ENCODE measurements around the gene PURA.
"Not testable (repeated sequence)": the region's sequence is repeated elsewhere in the genome, so short reads cannot be mapped to it uniquely, and the experiment has no call there.

Gene PURA

DNA sequence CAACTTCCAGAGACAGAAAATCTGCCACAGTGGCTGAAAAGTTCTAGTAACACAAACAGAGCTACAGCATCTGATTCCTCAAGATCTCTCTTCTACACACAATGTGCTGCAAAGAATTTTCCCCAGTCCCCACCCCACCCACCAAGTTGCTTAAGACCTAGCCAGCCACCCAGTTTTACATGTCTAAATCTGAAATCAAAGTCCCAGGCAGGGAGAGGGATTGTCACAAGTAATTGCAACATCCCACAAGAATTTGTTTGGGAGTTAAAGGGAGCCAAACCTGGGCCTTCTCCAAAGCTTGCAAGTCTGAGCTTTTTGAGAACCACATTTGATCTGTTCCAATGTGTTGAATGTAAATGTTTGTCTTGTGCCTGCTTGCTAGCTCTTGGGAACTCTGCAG is 27.3 kb downstream of the PURA start:
- DNase-seq: no peak

DNA sequence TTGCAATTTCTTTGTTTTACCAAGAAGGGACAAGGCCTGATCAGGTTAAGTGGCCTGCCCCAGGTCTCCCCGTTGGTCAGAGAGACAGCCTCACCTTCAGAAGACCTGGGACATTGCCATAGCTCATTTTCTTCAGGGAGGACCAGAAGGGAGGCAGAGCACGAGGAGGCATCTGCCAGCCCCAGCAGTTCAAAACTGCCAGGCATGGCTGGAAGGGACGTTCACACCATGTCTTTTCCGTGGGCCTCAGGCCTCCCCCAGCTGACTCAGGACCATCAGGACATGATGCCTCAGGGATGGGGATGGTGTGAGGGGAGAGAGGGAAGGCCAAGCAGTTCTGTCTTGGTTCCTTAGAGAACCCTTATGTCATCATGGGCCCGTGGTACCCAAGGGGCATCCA is 28.3 kb downstream of the PURA start:
- no peak for DNase-seq

DNA sequence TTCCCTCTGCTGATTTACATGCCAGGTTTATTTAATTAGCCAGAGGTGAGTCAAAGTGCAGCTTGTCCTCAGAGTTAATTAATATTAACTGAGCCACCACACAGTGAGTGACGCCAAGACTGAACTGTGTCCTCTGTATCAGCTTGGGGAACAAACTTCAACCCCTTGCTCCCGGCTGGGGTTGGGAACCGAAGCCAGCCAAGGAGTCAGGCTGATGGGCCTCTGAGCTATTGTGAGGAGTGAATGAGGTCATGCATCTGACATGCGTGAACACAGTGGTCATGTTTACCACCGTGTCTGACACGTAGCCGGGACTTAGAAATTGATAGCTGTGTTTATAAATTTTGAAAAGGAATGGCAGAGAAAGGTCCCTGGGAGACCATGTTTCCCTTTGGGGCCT is 28.9 kb downstream of the PURA start:
- DNase-seq: no peak

DNA sequence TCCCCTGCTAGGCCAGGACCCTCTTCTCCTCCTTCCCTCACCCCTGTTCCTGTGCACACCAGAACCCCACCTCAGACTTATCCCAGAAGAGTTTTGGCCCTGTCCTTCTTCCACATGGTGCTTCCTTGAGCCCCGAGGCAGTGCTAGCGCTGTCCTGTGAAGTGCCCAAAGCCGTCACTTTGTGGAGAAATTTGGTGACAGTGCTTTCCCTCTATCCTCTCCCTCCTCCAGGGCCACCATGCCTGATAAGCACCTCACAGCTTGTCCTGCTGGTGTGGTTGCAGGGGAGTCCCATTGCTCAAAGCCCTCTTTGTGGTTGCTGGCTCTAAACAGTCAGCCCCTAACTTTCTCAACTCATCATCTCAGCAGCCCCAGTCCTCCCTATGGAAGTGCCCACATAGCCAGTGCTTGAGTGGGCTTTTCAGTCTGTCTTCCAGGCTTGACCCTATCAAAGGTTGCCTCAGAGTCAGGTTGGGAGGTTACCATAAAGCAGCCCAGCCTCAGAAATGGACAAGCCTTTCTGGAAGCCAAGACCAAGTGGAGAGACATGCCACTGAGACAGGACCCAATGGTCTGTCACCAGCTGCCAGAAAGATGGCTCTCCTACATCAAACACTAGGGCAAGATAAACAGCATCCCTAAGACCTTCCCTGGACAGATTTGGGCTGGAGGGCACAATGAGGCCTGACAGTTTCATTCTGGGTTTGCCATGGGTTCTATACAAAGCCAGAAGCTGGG is 29.8 kb downstream of the PURA start:
- DNase-seq: no peak

DNA sequence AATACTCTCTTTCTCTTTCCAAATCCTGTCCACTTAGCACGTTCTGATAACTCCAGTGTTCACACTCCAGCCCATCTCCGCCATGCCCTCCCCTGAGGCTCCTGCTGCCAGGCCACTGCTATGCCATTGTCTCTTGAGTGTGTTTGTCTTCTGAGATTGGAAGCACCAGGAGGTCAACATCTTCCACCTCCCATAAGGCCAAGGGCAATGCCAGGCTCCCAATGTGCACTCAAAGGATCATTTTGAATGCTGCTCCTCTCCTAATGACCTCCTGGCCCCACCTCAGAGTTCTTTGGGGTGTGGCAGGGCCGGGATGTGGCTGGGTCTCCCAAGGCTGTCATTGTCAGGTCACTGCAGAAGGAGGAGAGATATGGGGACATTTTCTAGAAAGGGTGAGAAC is 31.3 kb downstream of the PURA start:
- no peak for DNase-seq

DNA sequence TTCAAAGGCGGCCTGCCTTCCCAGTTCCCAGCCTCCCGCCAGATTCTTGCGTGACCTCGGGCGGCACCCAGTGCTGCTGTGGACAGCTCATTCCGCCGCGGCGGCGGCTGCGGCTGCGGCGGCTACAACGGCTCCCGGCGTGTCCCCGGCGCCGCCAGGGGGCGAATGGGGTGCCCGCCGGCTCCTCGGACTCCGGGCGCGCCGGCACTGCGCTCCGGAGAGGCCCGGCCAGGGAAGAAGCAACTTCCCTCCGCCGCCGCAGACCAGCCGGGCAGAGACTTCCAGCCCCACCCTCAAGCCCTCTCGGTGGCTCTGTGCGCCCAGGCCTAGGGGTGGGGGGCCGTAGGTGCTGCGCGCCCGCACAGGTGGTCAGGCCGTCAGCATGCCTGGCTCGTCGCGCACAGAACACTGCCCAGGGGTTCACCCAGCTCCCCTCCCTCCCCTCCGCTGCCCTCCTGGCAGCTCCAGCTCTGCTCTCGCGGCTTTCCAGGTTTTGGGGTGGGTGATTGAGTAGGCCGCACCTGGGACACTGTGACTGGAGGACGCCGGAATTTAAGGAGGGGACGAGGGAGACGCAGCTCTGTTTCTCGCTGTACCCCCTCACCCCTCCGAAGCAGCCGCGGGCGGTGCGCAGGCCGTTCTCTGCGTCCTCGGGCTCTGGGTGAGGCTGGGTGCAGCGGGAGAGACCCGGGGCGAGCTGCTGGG is 32.1 kb downstream of the PURA start:
- peak; percentile 5 for DNase-seq

DNA sequence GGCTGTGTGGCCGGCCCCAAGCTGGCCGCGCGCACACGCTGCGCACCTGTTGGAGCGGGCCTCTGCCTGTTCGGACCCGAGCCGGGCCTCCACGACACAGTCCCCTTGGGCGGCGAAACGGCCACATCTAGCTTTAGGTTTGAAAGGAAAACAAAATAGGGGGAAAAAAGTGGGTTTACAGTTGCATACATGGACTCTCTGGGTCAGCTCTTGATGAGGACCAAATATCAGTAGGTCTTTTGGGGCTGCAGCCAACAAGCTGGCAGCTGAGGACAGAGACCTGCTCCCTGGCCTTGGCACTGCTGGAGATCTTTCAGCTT is 32.6 kb downstream of the PURA start:
- DNase-seq: no peak

DNA sequence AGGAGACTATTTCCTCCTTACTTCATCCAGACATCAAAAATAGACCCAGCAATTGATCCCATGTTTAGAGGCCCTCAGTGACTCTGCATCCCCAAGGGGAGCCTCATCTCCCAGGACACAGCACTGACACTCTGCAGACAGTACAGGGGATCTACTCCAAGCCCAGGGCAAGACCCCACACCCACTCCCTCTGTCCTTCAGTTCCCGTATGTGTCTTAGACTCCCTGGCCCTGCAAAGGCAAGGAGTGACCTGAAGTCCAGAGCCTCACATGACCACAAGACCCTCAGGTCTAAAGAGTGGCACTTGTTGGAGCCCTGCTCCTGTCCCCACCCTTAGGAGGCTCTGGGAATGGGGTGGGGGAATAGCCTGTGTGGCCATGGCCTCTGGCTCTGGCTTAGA is 33.6 kb downstream of the PURA start:
- no peak for DNase-seq

DNA sequence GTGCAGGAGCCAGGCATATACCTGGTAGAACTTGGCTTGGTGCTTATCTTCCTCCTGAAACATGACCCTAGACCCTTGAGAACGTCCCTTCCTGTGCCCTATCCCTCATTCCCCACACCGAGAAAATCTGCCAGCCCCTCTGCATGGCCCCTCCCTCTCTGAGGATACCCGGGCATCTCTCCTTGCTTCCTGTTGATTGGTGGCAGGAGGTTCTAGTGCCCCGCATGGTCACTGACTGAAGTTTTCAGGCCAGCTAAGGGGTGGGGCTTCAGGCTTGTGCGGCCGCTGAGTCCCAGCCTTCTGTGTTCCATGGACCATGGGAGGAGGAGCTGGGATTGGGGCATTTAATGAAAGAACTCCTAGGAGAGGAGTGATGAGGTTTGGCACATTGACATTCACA is 34.6 kb downstream of the PURA start:
- DNase-seq: peak; percentile 21

DNA sequence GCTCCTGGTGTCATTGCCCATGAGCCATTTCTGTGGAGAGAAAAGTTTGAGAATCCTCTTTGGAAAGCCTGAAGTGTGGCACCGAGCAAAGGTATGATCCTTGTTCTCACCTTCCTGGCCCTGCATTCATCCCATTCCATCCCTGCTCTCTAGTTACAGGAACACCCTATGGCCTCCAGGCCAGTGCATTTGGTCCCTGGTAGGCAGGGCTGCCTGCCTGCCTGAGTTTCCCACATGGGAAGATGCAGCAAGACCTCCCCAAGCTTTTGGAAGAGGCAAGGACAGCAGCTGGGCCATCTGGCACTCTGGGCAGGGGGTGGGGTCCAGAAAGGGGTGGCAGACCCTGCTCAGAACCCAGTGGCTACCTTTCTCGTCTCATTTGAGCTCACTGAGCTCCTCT is 36.3 kb downstream of the PURA start:
- DNase-seq: no peak

DNA sequence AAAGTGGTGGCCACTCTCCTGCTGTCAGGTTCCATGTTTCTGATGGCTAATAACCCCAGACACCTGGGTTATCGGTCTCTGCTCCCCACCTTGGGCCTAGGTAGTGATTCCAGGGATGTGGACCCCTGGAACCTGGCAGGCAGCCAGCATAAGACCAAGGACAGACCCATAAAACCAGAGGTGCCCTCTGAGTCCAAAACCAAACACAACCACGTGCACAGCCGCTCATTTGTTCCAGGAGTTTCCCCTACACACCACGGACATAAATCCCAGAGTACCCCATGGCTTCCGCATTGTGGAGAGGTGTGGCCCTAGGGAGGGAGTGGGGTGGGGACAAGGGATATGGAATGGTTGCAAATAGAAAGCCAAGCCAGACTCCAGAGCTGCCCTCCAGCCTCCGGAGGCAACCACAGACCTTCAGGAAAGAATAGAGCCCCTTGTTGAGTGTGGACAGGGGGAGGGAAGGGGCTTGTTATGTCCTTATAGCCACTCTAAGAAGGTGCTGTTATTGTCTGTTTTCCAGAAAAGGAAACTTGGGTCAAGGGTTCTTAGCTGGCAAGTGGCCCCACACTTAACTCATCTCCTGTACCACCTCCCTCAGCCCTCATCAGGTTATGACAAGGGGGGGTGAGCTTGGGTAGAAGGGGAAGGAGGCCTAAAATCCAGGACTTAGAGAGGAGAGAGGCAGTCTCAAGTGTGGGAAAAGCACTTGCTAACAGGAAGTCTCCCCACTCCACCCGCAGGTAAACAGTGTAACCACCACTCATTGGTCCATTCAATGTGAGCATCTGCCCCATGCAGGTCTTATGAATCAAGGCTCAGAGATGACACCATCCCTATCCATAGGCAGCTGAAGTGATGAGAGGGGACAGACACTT is 37.5 kb downstream of the PURA start:
- DNase-seq: peak; percentile 86

DNA sequence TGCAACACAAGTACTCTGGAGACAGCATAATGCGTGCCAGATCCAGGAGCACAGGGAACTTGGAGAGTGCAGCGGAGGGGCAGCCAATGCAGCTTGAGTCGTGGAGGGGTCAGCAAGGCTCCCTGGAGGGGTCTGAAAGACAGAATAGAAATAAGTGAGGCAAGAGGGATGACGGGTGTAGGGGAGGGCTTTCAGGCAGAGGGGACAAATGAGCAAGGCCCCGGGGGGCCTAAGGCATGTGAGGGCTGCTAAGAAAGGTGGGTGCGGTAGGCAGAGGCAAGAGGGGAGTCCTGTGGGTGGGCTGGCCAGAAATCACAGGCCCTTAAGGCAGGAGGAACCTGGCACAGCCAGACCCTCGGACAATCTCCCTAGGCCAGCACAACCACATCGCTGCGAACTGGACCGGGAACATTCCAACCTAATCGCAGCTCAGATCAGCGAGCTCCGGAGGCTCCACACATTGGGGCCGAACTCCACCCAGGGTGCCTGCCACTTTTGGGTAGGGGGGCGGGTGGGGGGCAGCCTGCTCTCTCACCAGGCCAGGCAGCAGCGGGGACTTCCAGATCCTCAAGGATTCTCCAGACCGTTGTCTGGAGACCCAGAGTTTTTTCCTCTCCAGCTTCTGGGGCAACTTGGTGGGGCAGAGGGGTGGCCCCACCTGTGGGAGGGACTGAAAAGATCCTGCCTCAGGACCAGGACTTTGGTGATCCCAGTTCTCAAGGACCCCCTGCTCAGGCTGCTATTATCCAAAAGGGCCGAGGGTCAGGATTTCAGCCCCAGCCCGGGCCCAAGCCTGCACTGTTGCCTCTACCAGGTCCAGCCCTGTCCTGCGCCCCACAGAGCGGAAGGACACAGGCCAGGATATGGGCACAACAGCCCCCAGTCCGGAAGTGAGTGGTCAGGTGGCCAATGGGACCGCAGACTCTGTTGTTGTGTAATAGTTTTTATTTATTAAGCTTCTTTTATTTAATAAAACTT is 38.4 kb downstream of the PURA start:
- no peak for DNase-seq

DNA sequence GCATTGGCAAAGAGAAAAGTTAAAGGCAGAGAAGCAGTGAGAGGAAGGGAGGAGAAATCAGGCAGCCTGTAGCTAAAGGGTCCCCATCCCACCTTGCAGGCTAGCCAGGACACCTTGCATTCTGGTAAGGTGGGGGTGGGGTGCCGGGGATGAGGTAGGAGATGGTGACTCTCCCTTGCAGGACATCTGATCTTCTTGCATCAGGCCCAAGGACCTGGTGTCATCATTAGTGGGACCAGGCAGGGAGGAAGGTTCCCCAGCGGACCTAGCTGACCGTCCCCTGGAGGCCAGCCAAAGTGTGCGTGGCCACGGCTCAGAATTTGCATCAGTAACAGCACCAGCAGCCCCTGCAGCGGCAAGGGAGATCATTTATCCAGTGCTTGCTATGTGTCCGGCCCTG is 39.3 kb downstream of the PURA start:
- DNase-seq: no peak

DNA sequence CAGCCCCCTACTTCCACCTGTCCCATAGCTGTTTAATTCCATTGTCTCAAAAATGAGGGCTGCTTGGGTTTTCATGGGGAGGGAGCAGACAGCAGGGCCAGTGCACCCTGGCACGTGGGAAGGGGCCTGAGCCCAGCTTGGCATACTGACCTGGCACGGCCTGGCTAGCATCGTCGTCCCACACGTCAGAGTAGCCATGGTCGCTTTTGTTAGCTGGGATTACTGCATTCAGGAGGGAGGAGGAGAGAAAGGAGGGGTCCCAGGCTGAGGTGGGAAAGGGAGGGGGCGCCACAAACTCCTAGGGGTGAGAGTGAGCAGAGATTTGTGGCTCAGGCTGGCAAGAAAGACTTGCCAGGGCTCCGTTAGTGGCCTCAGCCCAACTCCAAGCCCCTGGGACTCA is 40.0 kb downstream of the PURA start:
- DNase-seq: no peak

DNA sequence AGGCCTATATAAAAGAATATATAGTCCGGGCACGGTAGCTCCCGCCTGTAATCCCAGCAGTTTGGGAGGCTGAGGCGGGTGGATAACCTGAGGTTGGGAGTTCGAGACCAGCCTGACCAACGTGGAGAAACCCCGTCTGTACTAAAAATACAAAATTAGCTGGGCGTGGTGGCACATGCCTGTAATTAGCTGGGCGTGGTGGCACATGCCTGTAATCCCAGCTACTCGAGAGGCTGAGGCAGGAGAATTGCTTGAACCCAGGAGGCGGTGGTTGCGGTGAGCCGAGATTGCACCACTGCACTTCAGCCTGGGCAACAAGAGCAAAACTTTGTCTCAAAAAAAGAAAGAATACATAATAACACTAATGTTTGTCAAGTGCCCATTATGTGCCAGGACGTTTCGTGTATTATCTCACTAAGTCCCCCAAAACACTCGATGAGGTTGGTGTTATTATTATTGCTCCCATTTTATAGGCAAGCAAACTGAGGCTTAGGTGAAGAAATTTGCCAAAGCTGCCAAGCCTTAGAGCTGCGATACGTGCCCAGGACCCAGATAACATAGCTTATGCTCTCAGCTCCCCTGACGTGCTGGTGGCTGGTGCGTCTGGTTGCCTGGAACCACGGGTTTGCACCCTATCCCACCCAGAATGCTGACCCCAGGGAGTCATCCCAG is 40.9 kb downstream of the PURA start:
- DNase-seq: not testable (repeated sequence)

DNA sequence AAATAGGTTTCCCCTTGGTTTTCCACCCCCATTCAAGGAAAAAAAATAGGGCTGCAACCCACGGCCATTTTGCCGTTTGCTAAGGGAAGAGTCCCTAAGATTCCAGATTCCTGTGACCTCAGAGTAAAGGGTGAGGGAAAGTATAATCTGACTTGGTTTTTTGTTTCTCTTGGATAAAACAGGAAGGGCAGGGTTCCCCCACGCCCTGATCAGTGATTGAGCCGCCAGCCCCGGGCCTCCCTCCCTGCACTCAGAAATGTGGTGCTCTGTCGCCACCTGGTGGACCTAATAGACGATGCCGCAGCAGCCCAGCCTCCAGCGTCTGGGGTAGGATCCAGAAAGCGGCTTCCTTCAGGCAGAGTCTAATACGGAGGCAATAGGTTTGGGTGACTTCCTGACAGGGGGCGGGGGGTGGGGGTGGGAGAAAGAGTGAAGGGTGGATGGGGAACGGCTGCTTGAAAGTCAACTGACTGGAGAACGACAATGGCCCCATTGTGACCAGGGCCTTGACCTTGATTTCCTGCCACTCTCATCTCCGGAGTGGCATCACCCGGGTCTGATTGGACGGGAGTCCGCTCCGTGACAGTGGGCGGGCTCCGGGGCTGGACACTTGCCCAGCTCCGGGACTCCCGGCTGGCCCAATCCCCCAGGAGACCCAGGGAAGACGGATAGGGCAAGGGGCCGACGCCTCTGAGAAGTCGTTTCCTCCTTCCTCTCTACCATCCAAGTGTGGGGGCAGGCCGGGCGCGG is 43.3 kb downstream of the PURA start:
- peak; percentile 67 for DNase-seq

DNA sequence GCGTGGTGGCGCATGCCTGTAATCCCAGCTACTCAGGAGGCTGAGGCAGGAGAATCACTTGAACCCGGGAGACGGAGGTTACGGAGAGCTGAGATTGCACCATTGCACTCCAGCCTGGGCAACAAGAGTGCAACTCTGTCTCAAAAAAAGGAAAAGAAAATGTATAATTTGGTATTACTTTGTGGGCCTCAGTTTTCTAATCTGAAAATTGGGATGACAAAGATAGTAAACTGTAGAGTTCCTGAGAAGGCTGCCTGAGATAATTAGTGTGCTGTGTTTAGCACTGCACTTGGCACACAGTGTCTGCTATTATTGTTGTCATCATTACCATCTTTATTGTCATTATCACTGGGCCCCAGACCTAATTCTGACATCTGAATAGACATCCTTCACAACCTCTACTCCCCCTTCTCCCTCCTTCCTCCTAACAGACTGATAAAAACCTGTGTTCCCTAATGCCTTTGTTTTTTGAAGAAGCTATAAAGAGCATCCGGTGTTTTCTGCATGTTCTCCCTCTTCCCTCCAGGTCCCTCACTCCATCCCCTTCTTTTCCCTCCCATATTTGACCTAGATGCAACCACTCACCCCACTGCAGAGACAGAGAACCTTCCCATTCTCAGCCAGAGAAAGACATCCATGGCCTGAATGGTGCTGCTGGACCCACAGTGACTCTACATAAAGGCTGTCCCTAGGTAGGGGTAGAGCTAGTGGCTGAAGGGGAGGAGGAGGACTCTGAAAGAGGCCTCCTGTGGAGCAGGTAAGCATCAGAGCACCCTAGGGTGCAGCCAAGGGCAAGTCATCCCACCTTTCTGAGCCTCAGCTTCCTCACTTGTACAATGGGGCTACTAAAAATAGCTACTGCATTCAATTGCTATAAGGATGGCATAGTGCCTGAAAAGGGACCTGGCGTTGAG is 45.4 kb downstream of the PURA start:
- no peak for DNase-seq

DNA sequence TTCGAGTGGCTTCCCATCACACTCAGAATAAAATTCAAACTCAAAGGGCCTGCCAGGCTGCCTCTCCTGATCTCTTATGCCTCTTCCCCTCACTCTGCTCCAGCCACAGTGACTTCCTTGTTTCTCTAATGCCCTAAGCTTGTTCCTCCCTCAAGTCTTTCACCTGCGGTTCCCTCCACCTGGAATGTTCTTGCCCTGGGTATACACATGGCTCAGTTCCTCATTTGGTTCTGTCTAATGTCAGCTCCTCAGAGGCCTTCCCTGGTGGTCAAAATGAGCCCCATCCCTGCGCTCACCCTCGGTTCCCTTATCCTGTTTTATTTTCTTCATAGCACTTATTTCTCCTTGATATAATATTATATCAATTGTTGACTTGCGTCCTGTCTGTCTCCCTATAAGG is 48.4 kb downstream of the PURA start:
- DNase-seq: no peak

DNA sequence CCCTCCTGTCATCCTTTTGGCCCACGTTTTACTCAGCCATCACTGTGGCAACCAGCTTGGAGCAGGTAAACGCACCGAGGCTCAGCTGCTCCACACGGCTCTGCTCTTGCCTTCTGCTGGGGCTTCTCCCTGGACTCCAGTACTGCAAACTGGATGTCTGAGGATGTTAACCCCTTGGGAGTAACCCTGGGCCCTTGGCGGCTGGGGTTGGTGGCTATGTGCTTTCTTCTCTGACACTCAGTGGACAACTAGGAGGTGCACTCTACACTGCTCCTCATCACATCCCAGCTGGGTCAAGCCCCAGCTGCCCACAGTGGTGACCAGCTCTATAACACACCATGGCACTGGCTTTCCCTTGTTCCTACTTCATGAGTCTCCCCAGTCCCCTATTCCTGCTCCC is 48.9 kb downstream of the PURA start:
- no peak for DNase-seq

Measured in NCI-H510A treated with DMSO at 0.1 percent for 48 hours (cell line).